Vagina (tissue), 2 donors: Measurements from ENCODE around the gene DFFB. TPM values are rescaled to one million over a fixed set of nuclear protein-coding genes. Genes with fewer than 3 reads are reported as not detected.

ENCODE experiments used
- DNase-seq, 2 donors: peaks; one replicate each; pipeline ENCODE4 v3.0.0-alpha.2; 2017; ENCODE audit errors: extremely low spot score in 2 of 2
- H3K27ac ChIP-seq: fragments of 200-600 bp; sonication (generic); one replicate; pipeline ENCODE4 v1.5.1; 2019
- H3K27me3 ChIP-seq: fragments of 200-600 bp; sonication (generic); one replicate; pipeline ENCODE4 v1.5.1; 2019
- H3K36me3 ChIP-seq, 2 donors: fragments of 200-600 bp; sonication (generic); one replicate each; pipeline ENCODE4 v1.5.1; 2017 to 2019
- H3K4me1 ChIP-seq: fragments of 200-600 bp; sonication (generic); one replicate; pipeline ENCODE4 v1.5.1; 2019
- H3K4me3 ChIP-seq, 2 donors: fragments of 200-600 bp; sonication (generic); 1 replicate in 1 of 2; 2 replicates in 1 of 2; pipeline ENCODE4 v1.5.1; 2016 to 2019
- H3K9me3 ChIP-seq: fragments of 200-600 bp; sonication (generic); one replicate; pipeline ENCODE4 v1.5.1; 2019
- POLR2A ChIP-seq, 2 donors: fragments of 450-650 bp; IDR thresholded peaks; one replicate each; pipeline ENCODE4 v1.6.1; 2017; ENCODE audit warnings: antibody characterized with exemption in 2 of 2, mild to moderate bottlenecking in 2 of 2, moderate library complexity in 2 of 2
- POLR2AphosphoS5 ChIP-seq, 2 donors: sonication (generic); formaldehyde crosslinking; IDR thresholded peaks; one replicate each; pipeline ENCODE4 v1.9.0; 2017; ENCODE audit warnings: antibody characterized with exemption in 2 of 2, mild to moderate bottlenecking in 2 of 2, low read depth in 1 of 2; ENCODE audit not compliant: insufficient read depth in 1 of 2
- intact Hi-C: fragments of 100-400 bp; cut with DNase I; formaldehyde crosslinking; loops from one replicate; pipeline ENCODE4 v1.15.1; 2023
- total RNA-seq: library from RNA; depleted of rRNA; stranded (reverse); fragments of >200 nt; gene quantifications from one replicate; pipeline ENCODE4 v1.2.3, GENCODE V29; 2016
- TF ChIP-seq, protein P1 (sequence below), 3 experiments: fragments of 450-650 bp in 2 of 3; fragments of 200-600 bp in 1 of 3; sonication (generic) in 1 of 3; IDR thresholded peaks; one replicate each; pipeline ENCODE4 v1.5.1; 2017 to 2019; ENCODE audit warnings: antibody characterized with exemption in 3 of 3, mild to moderate bottlenecking in 2 of 3, moderate library complexity in 2 of 3

The DFFB gene
- total RNA-seq, 1 donor from 2014 or later = 8.8 TPM

DNA sequence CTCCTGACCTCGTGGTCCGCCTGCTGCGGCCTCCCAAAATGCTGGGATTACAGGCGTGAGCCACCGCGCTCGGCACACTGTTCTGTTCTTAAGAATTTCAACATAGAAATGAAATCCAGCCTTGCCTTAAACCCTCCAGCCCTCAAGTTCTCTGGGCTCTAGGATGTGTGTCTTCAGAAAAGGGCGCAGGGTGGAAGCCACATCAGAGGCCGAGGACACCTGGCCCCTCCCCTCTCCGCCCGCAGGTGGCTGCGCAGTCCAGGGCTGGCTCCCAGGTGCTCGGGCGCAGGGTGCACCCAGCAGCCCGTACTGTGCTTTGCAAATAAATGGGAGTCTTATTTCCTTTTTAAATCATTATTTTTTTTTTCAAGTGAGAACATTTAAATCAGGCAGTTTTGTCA lies 44.8 kb downstream of the DFFB start:
- no peak for DNase-seq
- Histone ChIP-seq H3K4me3 (no peak overlapping the region), H3K27ac (no peak overlapping the region), H3K4me1 (peaks cover 11% of the 10 kb centered on the region), H3K27me3 (no peaks in the 10 kb centered on the region), H3K36me3 (no peaks in the 10 kb centered on the region), H3K9me3 (peaks cover 7% of the 10 kb centered on the region)
- intact Hi-C loops = no loop called here
- TF ChIP-seq, protein P1, sequence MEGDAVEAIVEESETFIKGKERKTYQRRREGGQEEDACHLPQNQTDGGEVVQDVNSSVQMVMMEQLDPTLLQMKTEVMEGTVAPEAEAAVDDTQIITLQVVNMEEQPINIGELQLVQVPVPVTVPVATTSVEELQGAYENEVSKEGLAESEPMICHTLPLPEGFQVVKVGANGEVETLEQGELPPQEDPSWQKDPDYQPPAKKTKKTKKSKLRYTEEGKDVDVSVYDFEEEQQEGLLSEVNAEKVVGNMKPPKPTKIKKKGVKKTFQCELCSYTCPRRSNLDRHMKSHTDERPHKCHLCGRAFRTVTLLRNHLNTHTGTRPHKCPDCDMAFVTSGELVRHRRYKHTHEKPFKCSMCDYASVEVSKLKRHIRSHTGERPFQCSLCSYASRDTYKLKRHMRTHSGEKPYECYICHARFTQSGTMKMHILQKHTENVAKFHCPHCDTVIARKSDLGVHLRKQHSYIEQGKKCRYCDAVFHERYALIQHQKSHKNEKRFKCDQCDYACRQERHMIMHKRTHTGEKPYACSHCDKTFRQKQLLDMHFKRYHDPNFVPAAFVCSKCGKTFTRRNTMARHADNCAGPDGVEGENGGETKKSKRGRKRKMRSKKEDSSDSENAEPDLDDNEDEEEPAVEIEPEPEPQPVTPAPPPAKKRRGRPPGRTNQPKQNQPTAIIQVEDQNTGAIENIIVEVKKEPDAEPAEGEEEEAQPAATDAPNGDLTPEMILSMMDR (IDR thresholded peaks at IDR 0.05) = no peak
- no peak for TF ChIP-seq POLR2AphosphoS5 (IDR thresholded peaks at IDR 0.05; ENCODE audit: insufficient read depth in 1 of 2, low read depth in 1 of 2)
- TF ChIP-seq POLR2A (IDR thresholded peaks at IDR 0.05) = no peak

DNA sequence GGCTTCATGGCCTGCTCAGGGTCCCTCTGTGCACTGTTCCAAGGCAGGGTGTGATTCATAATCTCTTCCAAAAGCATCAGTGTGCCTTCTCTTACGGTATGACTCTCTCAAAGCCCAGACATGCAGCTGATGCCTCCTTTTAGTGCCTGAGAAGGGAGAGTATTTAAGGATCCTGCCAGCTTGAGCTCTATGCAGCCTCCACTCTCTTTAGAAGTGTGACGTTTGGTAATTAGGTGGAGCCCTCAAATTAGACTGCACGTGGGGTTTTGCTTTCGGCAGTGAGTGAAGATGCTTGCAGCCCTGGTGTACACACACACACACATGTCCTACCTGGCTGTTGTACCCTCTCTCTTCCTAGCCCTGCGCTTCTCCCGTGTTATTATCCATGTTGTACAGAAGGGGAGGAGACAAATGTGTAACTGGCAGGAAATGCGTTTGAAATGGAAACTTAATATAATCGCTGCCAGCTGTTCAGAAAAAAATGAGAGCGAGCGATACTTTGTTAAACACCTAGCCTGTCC lies 45.4 kb downstream of the DFFB start:
- Histone ChIP-seq H3K9me3 (peaks cover 7% of the 10 kb centered on the region), H3K27me3 (no peaks in the 10 kb centered on the region), H3K27ac (no peak overlapping the region), H3K4me1 (peaks cover 11% of the 10 kb centered on the region), H3K36me3 (no peaks in the 10 kb centered on the region), H3K4me3 (no peak overlapping the region)
- intact Hi-C loops = no loop called here
- TF ChIP-seq POLR2A (IDR thresholded peaks at IDR 0.05) (no peak), POLR2AphosphoS5 (IDR thresholded peaks at IDR 0.05; ENCODE audit: insufficient read depth in 1 of 2, low read depth in 1 of 2) (no peak)
- TF ChIP-seq, protein P1 (IDR thresholded peaks at IDR 0.05) = no peak
- DNase-seq = no peak

DNA sequence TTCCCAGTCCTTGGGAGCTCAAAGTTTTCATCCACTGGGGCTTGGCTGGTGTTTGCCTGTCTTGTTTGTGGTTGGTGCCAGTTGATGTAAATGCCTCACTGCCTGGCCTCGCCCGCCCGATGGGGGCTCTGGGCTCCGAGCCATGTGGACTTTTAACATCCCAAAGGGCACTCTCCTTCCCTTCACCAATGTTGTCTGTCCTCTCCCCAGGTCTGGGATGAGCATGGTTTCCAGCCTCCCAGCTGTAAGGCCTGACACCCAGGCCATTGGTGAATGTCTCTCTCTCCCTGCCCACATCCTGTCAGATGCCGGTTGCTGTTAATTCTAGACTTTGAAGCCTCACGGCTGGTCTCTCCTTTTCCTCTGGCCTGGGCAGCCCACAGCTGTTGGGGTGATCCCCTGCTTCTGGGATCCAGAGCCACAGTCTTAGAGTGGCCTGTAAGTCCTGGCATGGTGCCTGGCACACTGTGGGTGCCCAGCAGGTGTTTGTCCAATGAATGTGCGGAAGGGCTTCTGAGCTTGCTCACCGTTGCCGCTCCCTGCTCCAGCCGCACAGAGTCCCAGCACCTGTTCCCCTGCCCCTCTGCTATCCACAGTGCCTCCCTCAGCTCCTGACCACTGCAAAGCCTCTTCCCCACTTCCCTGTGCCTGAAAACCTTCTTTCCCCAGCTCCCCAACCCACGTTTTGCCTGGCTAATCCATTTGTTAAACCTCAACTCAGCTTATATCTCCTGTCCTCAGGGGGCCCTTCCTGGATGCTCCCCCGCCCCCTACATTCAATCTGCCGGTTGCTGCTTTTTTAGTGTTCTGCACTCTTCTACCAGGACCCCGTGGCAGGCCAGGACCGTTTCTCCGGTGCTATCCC lies 46.1 kb downstream of the DFFB start:
- Histone ChIP-seq H3K9me3 (peaks cover 2% of the 10 kb centered on the region), H3K27me3 (no peaks in the 10 kb centered on the region), H3K4me3 (no peak overlapping the region), H3K36me3 (no peaks in the 10 kb centered on the region), H3K27ac (no peak overlapping the region), H3K4me1 (peaks cover 11% of the 10 kb centered on the region)
- no peak for DNase-seq
- TF ChIP-seq, protein P1 (IDR thresholded peaks at IDR 0.05) = no peak
- TF ChIP-seq POLR2A (IDR thresholded peaks at IDR 0.05) (no peak), POLR2AphosphoS5 (IDR thresholded peaks at IDR 0.05; ENCODE audit: insufficient read depth in 1 of 2, low read depth in 1 of 2) (no peak)
- intact Hi-C loops = no loop called here

DNA sequence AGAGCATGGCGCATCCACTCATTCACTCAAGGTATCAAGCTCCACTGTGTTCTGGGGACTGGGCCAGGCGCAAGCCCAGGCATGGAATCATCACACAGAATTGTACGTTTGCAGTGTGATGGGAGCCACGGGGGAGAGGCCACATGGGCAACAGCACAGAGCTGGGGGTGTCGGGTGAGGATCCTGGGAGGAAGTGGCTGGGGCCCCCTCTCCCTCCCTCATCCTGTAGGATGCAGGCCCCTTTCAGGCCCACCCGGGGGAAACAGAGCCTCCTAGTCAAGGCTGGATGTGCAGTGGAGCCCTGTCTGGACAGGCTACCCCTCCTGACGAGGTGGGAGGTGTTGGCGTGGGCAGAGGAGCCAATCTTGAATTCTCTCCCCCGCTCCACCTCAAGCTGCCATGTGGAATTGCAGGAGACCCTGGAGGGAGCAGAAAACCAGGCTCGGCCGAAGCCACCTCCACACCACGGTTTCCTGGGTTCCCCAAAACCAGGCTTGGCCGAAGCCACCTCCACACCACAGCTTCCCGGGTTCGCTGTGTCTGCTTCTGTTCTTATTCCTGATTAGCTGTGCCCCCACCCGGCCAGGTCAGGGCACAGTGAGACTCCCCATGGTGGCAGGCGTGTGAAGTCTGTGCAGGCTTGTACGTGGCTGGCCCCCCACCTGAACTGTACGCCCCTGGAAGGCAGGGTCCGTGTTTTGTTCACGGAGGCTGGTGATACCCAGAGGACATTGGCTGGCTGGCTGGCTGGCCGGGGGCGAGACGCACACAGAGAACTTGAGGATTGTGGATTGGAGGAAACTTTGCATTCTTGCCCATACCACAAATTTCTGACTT lies 46.9 kb downstream of the DFFB start:
- DNase-seq = no peak

More for the DNA sequence above, 46.9 kb downstream of the DFFB start:
- intact Hi-C loops = no loop called here
- H3K4me1 ChIP-seq = peaks cover 7% of the 10 kb centered on the region
- H3K27ac ChIP-seq = no peak overlapping the region
- H3K27me3 ChIP-seq = no peaks in the 10 kb centered on the region
- H3K4me3 ChIP-seq = no peak overlapping the region
- no peaks in the 10 kb centered on the region for H3K36me3 ChIP-seq
- TF ChIP-seq, protein P1 (IDR thresholded peaks at IDR 0.05) = no peak
- TF ChIP-seq POLR2A (IDR thresholded peaks at IDR 0.05) (no peak), POLR2AphosphoS5 (IDR thresholded peaks at IDR 0.05; ENCODE audit: insufficient read depth in 1 of 2, low read depth in 1 of 2) (no peak)
- no peaks in the 10 kb centered on the region for H3K9me3 ChIP-seq
